Thyroid gland (tissue), 4 donors: Measurements from ENCODE around the gene NETO2. TPM values are rescaled to one million over a fixed set of nuclear protein-coding genes. Genes with fewer than 3 reads are reported as not detected.

ENCODE experiments used
- DNase-seq, 2 donors: peaks; one replicate each; pipeline ENCODE4 v3.0.0-alpha.2; 2019
- H3K27ac ChIP-seq, 3 donors: fragments of 200-600 bp; sonication (generic); 1 replicate in 2 of 3; 2 replicates in 1 of 3; pipeline ENCODE4 v1.5.1; 2016 to 2019; ENCODE audit warnings: mild to moderate bottlenecking in 1 of 3, moderate library complexity in 1 of 3
- H3K27me3 ChIP-seq: fragments of 200-600 bp; sonication (generic); one replicate; pipeline ENCODE4 v1.5.1; 2019
- H3K36me3 ChIP-seq, 2 donors: fragments of 200-600 bp; sonication (generic); one replicate each; pipeline ENCODE4 v1.5.1; 2016 to 2019
- H3K4me1 ChIP-seq, 2 donors: fragments of 200-600 bp; sonication (generic); one replicate each; pipeline ENCODE4 v1.5.1; 2017 to 2019
- H3K4me3 ChIP-seq, 3 donors: fragments of 200-600 bp; sonication (generic); replicated peaks in 1 of 3; 1 replicate in 2 of 3; 2 replicates in 1 of 3; pipeline ENCODE4 v1.5.1; 2016; ENCODE audit warnings: mild to moderate bottlenecking in 1 of 3
- H3K9me3 ChIP-seq: fragments of 200-600 bp; sonication (generic); one replicate; pipeline ENCODE4 v1.5.1; 2017
- POLR2A ChIP-seq, 2 donors: fragments of 450-650 bp; IDR thresholded peaks; one replicate each; pipeline ENCODE4 v1.6.1; 2017; ENCODE audit warnings: antibody characterized with exemption in 2 of 2, mild to moderate bottlenecking in 2 of 2, moderate library complexity in 1 of 2
- WGBS, 2 donors: methylation state at CpG; one replicate each; pipeline ENCODE4 v1.1.5; 2017; 5-methylcytosine and 5-hydroxymethylcytosine counted together
- intact Hi-C: fragments of 100-400 bp; cut with DNase I; formaldehyde crosslinking; loops from one replicate; pipeline ENCODE4 v1.15.1; 2023
- total RNA-seq, 4 donors: library from RNA; depleted of rRNA; stranded (reverse); fragments of >200 nt; gene quantifications; one replicate each; pipeline ENCODE4 v1.2.3, GENCODE V29; 2016
- TF ChIP-seq, protein P1 (sequence below), 6 experiments: fragments of 200-600 bp in 3 of 6; fragments of 450-650 bp in 3 of 6; sonication (generic) in 3 of 6; IDR thresholded peaks; one replicate each; pipeline ENCODE4 v1.5.1; 2016 to 2019; ENCODE audit warnings: antibody characterized with exemption in 6 of 6, mild to moderate bottlenecking in 2 of 6, inconsistent platforms in 1 of 6, moderate library complexity in 1 of 6

NETO2 gene
- total RNA-seq, 4 donors from 2014 or later: 5.4 to 10.1 (median 6.7) TPM

DNA sequence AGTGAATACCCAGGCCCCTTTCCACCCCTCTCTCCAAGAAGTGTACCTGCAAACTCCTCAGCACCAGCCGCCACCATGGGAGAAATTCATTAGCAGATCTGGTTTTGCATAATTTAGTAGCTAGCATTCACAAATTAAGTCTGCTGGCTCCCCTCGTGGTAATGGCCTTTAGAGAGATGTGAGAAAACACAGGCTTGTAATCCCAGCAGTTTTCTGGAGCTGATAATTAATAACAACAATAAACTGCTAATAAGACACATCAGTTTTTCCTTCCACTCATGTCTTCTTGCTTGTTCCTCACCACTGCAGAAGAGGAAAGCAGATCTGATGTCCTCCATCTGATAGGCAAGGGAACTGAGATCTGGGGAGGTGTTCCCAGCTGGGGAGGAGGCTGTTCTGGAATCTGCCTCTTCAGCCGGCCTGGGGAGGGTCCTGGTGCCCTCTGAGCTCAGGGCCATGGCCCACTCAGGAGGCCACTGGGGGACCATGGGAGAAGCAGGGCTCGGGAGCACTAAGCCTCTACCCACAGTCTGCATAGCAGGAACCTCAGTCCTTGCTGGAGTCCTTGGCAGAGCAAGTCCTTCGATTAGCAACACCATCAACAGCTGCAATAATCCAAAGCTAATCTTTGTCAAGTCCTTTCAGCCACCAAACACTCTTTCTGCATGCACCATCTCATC is 96.1 kb downstream of the NETO2 start:
- TF ChIP-seq, protein P1, sequence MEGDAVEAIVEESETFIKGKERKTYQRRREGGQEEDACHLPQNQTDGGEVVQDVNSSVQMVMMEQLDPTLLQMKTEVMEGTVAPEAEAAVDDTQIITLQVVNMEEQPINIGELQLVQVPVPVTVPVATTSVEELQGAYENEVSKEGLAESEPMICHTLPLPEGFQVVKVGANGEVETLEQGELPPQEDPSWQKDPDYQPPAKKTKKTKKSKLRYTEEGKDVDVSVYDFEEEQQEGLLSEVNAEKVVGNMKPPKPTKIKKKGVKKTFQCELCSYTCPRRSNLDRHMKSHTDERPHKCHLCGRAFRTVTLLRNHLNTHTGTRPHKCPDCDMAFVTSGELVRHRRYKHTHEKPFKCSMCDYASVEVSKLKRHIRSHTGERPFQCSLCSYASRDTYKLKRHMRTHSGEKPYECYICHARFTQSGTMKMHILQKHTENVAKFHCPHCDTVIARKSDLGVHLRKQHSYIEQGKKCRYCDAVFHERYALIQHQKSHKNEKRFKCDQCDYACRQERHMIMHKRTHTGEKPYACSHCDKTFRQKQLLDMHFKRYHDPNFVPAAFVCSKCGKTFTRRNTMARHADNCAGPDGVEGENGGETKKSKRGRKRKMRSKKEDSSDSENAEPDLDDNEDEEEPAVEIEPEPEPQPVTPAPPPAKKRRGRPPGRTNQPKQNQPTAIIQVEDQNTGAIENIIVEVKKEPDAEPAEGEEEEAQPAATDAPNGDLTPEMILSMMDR (IDR thresholded peaks at IDR 0.05): no peak
- TF ChIP-seq POLR2A (IDR thresholded peaks at IDR 0.05): no peak
- DNase-seq: no peak
- no peak overlapping the region for H3K27ac ChIP-seq
- H3K27me3 ChIP-seq: no peaks in the 10 kb centered on the region
- H3K36me3 ChIP-seq: no peaks in the 10 kb centered on the region
- WGBS, 2 donors: 77 to 80% methylated on average over 4 to 5 of the region's 5 CpGs
- H3K4me1 ChIP-seq: no peaks in the 10 kb centered on the region
- intact Hi-C loops: no loop called here
- H3K4me3 ChIP-seq: no peak overlapping the region
- H3K9me3 ChIP-seq: no peaks in the 10 kb centered on the region

DNA sequence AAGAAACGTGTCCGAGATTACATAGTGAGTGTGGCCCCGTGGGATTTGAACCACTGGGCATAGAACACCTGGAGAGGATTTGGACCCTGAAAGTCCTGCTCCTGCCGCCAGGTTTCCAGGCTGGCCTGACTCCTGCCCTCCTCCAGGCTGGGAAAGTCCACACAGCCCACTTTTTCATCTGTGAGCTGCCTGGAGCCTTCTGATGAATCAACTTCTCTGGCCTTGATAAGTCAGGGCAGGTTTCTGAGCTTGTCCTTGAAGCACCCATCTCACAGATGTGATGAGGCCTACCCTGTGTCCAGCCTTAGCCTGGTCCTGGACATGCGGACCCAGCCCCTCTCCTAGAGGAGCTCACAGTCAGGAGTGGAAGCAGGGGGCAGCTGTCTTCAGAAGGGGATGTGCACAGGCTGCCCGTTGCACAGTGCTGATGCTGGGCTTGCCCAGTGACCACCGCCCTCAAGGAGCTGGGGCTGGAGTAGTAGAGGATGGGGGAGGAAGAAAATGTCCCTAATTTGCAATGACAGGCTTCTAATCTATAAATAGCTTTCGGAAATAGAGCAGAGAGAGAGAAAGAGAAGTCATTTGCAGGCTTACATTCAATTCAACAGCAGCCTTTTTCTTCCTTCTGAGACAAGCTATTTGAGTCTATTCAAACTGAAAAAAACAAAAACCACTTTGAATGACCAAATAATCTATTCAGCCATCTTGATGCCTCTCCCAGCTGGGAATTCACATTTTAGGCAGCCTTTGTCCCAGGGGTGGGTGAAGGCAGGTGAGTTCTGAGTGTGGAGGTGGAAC is 96.8 kb downstream of the NETO2 start:
- Histone ChIP-seq H3K9me3 (no peaks in the 10 kb centered on the region), H3K4me1 (no peaks in the 10 kb centered on the region), H3K4me3 (no peak overlapping the region), H3K36me3 (no peaks in the 10 kb centered on the region), H3K27ac (no peak overlapping the region), H3K27me3 (no peaks in the 10 kb centered on the region)
- TF ChIP-seq POLR2A (IDR thresholded peaks at IDR 0.05): no peak
- TF ChIP-seq, protein P1 (IDR thresholded peaks at IDR 0.05): no peak
- WGBS, 2 donors: 92 to 95% methylated on average over 7 to 8 of the region's 8 CpGs
- intact Hi-C loops: no loop called here
- DNase-seq: no peak

GRCh38 chr16:47045459-47045858 is 98.3 kb downstream of the NETO2 start:
- intact Hi-C loops: no loop called here
- no peaks in the 10 kb centered on the region for H3K9me3 ChIP-seq
- H3K36me3 ChIP-seq: no peaks in the 10 kb centered on the region
- WGBS, 2 donors: 24 to 30% methylated on average over 3 of the region's 3 CpGs
- no peaks in the 10 kb centered on the region for H3K27me3 ChIP-seq
- TF ChIP-seq POLR2A (IDR thresholded peaks at IDR 0.05): no peak
- TF ChIP-seq, protein P1 (IDR thresholded peaks at IDR 0.05): no peak
- H3K27ac ChIP-seq: no peak overlapping the region
- no peaks in the 10 kb centered on the region for H3K4me1 ChIP-seq
- no peak for DNase-seq
- H3K4me3 ChIP-seq: no peak overlapping the region

GRCh38 chr16:47045023-47045422 is 98.7 kb downstream of the NETO2 start:
- TF ChIP-seq, protein P1 (IDR thresholded peaks at IDR 0.05): no peak
- no peak for TF ChIP-seq POLR2A (IDR thresholded peaks at IDR 0.05)
- Histone ChIP-seq H3K36me3 (no peaks in the 10 kb centered on the region), H3K27me3 (no peaks in the 10 kb centered on the region), H3K4me1 (no peaks in the 10 kb centered on the region), H3K27ac (no peak overlapping the region), H3K4me3 (no peak overlapping the region), H3K9me3 (no peaks in the 10 kb centered on the region)
- DNase-seq: peak in 1 of 2 donors; percentile 15
- 40 to 43% methylated on average over 8 of the region's 8 CpGs for WGBS, 2 donors
- intact Hi-C loops: no loop called here
